Left lobe of liver (tissue), 2 donors: Measurements from ENCODE around the gene DSCAM. TPM values are rescaled to one million over a fixed set of nuclear protein-coding genes. Genes with fewer than 3 reads are reported as not detected.
A peak's percentile ranks its signal among the peaks of the same experiment; 100 is the strongest.
"Not testable (repeated sequence)": the region's sequence is repeated elsewhere in the genome, so short reads cannot be mapped to it uniquely, and the experiment has no call there.

Source experiments
- ATAC-seq: fragments of 200-7000 bp; cut with Tn5 transposase; one replicate; pipeline ENCODE4 v1.9.1; 2020; ENCODE audit warnings: mild to moderate bottlenecking, moderate library complexity
- DNase-seq: peaks from one replicate; pipeline ENCODE4 v3.0.0-alpha.2; 2020; ENCODE audit warnings: low spot score
- total RNA-seq: library from RNA; stranded (reverse); gene quantifications from one replicate; pipeline ENCODE4 v1.2.1, GENCODE V29; 2021
- donor health status: DM: no; HTN: no; CAD: no; lungs with moderate emphysema.
- donor health status: DM: no; HTN: yes; CAD: no.

DSCAM gene, protein sequence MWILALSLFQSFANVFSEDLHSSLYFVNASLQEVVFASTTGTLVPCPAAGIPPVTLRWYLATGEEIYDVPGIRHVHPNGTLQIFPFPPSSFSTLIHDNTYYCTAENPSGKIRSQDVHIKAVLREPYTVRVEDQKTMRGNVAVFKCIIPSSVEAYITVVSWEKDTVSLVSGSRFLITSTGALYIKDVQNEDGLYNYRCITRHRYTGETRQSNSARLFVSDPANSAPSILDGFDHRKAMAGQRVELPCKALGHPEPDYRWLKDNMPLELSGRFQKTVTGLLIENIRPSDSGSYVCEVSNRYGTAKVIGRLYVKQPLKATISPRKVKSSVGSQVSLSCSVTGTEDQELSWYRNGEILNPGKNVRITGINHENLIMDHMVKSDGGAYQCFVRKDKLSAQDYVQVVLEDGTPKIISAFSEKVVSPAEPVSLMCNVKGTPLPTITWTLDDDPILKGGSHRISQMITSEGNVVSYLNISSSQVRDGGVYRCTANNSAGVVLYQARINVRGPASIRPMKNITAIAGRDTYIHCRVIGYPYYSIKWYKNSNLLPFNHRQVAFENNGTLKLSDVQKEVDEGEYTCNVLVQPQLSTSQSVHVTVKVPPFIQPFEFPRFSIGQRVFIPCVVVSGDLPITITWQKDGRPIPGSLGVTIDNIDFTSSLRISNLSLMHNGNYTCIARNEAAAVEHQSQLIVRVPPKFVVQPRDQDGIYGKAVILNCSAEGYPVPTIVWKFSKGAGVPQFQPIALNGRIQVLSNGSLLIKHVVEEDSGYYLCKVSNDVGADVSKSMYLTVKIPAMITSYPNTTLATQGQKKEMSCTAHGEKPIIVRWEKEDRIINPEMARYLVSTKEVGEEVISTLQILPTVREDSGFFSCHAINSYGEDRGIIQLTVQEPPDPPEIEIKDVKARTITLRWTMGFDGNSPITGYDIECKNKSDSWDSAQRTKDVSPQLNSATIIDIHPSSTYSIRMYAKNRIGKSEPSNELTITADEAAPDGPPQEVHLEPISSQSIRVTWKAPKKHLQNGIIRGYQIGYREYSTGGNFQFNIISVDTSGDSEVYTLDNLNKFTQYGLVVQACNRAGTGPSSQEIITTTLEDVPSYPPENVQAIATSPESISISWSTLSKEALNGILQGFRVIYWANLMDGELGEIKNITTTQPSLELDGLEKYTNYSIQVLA (N-terminal part only)
- 0.10 TPM for total RNA-seq

DNA sequence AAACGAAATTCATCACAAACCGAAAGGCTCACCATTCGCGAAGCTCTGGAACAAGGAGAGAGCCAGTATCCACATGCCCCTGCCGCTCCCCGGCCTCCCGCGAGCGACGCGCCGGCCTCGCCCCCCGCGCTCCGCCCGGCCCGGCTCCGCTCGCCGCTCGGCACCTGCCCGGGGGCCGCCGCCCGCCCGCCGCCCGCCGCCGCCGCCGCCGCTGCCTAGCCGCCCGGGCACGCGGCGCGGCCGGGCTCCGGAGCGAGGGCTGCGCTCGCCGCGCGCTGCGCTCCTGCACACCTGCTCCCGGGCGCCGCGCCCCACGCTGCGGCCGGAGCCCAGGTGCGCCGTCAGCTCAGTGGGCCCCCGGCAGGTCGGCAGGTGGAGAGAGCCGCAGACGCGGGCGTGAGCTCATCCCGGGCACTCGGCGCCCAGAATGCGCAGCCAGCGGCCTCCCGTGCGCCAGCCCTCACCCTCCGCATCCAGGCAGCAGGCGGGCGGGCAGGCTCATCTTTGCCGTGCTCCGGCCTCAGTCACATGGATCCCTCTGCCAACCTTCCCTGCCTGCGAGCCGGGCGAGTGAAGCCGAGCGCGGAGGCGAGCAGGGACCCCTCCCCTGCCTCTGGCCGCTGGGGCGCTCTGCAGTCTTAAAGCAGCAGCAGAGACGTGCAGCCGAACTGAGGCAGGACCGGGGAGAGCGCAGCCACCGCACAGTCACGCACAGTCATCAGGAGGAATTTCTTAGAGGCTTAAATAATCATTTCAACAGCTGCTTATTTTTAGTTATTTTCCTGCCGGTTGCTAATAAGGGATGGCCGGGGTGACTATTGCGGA lies at the start of gene DSCAM:
DSCAM (minus strand) TSS at position 572 of the 825 bp plus-strand sequence; CDS start at position 75, 497 bp downstream.
- no peak for DNase-seq
- no peak for ATAC-seq

DNA sequence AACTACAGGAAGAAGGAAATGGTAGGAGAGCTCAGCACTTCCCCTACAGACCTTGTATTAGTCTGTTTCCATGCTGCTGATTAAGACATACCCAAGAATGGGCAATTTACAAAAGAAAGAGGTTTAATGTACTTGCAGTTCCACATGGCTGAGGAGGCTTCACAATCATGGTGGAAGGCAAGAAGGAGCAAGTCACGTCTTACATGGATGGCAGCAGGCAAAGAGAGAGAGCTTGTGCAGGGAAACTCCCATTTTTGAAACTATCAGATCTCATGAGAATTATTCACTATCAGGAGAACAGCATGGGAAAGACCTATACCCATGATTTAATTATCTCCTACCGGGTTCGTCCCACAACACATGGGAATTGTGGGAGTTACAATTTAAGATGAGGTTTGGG lies 48.7 kb upstream of the DSCAM start:
- DNase-seq, ATAC-seq: not testable (repeated sequence)

DNA sequence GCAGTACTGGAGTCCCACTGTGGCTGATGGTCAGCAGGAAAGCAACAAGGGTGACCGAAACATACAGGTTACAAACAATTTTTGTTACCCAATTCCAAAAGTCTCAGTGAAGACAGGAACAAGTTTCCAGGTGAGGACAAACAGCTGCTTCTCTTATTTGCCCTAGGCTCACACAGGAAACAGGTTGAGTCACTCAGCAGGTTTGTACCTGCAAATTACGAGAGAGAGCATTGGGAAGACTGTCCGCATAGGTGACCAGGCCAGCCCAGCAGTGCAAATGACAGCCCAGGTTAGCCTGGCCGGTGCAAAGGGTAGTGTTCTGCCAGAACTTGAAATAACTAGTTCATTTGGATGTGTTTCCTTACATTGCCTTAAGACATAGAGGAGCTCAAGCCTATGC lies 40.0 kb upstream of the DSCAM start:
- ATAC-seq (no peak), DNase-seq (no peak)

DNA sequence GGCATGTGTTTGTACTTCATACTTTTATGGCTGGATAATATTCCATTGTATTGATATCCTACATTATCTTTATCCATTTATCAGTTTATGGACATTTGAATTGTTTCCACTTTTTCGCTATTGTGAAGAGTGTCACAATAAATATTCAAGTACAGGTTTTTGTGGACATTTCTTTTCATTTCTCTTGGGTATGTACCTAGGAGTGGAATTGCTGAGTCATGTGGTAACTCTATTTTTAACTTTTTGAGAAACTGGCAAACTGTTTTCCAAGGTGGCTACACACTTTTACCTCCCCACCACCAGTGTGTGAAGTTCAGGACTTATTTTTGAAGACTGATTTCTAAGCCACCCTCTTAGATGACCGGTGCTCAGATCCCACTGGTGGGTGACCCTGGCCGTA lies 39.0 kb upstream of the DSCAM start:
- ATAC-seq (no peak), DNase-seq (no peak)

DNA sequence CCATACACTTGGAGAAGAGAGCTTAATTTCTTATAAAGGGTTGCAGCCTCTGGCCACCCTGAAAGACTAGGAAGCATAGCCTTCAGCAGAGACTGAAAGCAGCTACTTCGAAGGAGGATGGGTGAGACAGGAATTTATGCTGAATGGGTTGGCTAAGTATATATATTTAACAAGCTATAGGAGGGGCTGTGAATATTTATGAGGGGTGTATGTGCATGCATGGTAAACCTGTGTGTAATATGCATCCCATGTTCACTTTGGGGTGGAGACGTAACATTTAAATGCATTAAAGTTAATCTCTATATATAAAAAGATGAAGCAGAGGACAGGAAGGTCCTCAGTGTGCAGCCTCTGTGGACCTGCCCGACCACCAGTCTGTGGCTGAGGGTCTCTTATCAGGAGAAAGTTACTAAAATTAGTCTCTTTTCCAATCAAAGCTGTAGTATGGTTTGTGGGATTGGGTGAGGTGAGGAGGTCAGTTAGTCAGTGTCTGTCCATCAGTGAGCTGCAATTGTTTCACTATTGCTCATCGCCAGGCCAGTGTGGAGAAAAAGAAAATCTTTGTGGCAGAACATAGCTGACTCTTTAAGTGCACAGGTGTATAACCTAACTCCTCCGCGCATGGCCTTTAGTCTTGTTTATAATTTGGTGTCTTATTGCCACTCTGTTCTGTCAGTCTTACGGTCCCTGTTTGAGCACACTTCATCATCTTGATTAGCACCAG lies 35.4 kb upstream of the DSCAM start:
- ATAC-seq = no peak

DNA sequence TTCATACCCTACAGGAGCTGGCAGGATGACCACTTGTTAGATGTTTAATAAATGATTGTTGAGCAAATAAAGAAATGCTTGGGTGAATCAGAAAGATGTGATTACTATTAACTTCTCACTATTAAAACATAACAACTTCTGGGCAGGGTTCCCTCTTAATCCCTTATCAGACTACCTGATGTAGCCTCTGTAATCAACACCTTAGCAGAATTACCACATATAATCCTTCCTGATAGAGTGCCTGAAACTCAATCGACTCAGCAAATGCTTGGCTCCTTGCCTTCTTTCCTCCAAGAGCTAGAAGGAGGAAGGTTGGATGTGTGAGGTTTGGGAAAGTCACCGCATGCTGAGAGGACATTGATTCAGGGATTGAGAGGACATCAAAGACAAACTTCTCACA lies 34.8 kb upstream of the DSCAM start:
- DNase-seq (no peak), ATAC-seq (no peak)

More for the DNA sequence above, 35.4 kb upstream of the DSCAM start:
- no peak for DNase-seq

DNA sequence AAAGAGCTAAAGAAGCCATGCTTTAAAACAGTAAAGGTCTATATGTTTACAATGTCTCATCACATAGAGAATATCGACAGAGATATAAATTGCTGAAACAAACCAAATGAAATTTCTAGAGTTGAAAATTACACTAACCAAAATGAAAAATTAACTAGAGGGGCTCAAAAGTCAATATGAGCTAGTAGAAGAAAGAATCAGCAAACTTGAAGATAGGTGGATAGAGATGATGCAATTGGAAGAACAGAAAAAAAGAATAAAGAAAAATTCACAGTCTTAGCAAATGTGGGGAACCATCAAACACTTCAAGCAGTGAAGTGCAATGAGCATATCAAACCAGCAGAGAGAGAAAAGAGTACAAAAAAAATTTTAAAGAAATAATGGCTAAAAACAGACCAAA lies 24.1 kb upstream of the DSCAM start:
- ATAC-seq = no peak
- DNase-seq = no peak

DNA sequence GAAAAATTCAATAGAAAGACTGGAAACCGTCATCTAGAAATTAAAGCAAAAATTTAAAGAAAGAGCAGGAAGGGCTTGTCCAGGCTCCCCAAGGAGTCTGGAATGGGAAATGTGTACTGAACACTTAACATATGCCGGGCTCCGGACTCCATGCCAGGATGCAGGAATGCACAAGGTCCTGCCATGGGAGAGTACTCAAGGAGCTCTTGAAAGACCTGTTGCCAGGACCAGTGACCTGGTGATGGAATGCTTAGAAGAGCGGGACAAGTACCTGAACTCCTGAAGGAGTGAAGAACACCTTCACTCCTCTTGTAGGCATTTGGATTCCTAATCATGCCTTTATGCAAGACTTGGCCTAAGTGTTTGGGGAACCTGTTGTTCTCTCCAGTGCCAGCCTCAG lies 16.9 kb upstream of the DSCAM start:
- ATAC-seq (no peak), DNase-seq (no peak)

DNA sequence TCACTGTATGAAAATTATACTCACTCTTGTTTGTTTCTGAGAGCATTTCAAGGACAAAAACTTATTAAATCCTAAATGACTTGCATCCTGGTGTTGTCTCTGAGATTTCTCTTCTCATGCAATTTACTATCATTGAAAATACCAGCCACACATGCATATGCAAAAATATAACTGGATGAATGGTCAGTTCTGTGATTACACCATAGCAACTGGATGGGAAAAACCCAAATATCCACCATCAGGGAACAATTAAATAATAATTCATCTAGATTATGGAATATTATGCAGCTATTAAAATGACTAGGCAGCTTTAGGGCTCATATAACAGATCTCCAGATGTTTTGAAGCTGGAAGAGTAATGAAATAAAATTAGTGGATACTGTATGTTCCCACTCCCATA lies 11.6 kb upstream of the DSCAM start:
- no peak for DNase-seq
- no peak for ATAC-seq

DNA sequence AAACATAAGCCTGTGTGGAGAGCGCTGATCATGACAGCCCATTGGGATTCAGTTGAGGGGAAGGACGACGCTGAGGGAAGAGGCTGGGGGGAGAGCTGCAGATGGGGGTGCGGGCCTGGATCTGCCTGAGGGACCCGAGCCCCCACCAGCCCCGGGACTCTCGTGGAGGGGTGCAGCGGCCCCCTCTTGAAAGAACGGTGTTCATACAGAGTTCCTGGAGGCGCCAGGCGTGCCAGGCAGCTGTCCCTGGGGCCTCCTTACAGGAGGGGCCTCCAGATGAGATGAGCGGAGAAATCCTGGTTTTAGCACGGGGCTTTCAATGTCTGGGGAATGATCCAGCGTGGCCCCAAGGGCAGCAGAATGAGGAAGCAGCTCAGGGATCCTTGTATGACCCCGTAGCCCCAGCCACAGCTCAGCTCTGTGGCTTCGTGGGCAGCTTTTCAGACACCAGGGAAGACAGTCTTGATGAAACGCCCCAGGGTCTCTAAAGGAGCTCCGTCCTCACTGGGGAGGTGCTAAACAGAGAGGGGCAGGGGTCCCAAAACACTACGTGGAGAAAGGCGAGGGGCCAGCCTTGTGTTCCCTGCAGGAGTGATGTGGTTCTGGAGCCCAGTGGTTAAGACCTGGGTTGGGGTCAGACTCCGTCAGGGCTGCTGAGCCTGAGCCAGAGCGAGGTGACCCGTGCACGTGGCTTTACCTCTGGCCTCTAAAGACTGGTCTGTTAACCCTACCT lies 7.2 kb upstream of the DSCAM start:
- no peak for DNase-seq
- peak; percentile 38 for ATAC-seq

DNA sequence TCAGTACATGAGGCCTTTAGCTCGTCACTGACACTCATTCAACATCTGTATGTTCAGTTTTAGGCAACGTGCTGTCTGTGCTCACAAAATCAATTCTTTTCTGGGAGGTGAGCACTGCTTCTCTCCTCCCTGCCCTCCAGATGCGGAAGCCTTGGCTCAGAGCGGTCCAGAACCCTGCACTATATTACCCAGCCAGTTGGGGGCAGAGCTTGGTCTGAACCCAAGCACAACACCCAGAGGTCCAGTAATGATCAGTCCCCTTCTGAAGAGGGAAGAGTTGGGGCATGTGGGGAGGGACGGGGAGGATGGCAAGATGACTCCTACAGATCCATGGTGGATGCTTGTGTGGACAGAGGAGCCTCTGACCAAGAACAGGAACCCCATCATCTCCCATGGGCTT lies 5.6 kb upstream of the DSCAM start:
- ATAC-seq (peak; percentile 14), DNase-seq (no peak)

DNA sequence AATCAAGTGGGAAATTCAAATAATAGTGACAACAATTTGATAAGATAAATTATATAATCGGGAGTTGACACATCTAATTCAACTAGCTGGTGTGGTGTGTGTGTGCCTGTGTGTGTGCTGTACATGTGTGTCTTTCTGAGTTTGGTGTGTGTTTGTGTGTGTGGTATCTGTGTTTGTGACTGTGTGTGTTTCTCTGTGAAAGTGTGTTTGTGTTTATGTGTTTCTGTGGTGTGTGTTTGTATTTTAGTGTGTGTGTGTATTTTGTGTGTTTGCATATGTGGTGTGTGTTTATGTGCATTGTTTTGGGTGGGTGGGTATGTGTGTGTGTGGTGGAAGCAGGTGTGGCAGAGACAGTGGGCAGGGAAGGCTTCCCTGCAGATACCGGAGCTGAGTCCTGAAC lies 4.8 kb upstream of the DSCAM start:
- DNase-seq (no peak), ATAC-seq (no peak)

DNA sequence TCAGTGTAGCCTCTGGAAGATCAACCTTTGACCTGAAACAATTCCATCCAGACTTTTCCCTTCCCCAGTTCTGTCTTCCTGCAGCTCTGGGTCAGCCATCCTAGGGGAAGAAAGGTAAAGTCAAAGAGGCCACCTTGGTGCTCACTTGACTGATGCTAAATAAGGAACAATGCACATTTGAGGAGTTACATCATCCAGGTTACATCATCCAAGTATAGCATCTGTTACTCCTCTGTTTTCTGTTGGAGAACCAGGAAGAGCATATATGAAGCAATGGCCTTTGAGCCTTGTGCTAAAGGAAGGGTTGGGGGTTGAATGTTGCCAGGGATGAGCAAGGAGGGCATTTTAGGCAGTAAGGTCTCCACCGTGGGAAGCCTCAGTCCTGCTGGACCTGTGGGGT lies 3.1 kb upstream of the DSCAM start:
- DNase-seq (no peak), ATAC-seq (no peak)

DNA sequence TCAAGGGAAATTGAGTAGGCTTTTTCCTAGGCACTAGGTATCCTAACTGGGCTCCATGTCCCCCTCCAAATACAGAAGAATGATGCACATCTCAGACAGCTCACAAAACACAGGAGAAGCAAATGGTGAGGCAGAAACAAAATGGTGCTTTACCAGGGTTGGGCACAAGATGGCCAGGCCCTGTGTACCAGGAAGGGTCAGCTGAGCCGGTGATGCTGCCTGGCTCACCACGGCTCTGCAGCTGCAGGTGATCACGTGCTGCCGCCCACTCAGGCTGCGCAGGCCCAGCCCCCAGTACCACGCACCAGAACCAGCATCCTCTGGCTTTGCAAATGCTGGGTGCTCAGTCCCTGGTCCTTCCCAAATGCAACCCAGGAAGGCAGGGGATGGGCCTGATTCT lies 993 bp upstream of the DSCAM start:
- DNase-seq = no peak
- ATAC-seq = no peak

DNA sequence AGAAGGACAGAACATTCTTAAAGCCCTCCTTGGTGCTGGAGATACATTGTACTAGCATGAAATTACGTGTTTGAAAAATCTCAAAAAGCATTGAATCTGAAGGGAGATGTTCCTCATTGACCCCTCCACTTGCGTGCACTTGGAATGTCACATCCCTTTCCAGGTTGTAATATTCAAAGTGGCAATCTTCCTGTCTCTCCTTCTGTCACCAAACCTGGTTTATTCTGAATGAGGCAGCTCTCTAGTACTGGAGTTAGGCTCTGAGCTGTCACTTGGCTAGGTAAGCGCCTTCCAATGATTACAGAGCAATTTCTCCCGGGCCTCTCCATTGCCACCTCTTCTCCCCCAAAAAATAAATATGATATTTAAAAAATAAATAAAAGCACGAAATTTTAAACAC lies 855 bp downstream of the DSCAM start:
- no peak for ATAC-seq
- no peak for DNase-seq

DNA sequence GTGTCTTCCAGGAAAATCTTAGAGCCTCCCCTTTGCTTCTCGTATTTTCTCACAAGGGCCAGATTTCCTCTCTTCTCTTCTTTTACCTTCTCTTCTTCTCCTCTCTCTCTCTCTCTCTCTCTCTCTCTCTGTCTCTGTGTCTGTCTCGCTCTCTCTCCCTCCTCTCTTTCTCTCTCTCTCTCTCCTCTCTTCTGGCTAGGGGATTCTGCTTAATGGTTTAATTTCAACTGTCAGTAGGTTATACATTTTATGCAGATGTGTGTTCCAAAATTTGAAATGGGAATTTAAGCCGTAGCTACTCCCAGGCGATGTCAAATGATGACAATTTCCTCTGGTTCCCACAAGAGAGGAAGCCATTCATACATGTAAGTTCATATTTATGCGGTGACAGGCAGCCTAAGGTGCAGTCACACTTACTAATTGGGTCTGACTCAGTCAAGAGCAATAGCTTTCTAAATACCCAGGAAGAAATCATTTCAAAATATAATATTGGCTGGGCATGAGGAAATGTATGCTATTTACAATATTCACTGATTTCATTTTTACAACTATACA lies 1.4 kb downstream of the DSCAM start:
- ATAC-seq = no peak
- no peak for DNase-seq

DNA sequence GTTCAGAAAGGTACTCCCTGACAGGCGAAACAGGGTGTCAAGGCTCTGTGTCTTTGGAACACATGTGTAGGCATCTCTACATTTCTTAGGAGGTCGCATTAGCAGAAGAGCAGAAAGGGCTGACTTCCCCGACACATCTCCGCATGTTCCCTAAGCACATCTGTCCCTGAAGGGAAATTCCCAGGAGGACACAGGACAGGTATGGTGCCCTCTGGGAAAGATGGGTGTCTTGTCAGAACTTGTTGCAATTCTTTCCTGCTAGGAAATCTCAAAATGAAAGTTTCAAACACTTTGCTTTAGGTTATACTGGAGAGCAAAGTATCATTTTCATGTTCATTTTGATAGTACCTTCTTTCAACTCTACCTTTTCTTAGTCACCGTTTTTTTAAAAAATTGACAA lies 2.0 kb downstream of the DSCAM start:
- no peak for ATAC-seq

DNA sequence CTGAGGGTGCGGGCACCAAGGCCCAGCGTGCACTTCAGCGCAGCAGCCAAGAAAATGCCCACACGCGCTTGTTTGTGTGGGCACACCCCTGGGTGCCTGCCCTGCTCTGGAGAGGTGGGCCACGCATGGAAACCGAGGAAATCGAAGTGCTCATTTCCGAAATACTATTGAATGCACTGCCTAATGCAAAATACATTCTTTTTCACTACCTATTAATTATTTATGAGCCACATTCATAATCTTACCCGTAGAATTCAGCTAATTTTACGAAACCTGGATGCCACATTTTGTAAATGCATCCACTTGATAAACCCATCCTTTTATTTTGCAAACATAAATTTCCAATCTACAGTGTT lies 4.8 kb downstream of the DSCAM start:
- no peak for ATAC-seq

More for the DNA sequence above, 2.0 kb downstream of the DSCAM start:
- no peak for DNase-seq

More for the DNA sequence above, 4.8 kb downstream of the DSCAM start:
- DNase-seq = no peak
